Stimulated activated CD8-positive, alpha-beta memory T cell treated with anti-CD3 and anti-CD28 coated beads, Interleukin-7, amount 100 ng/mL, for 24 hours (primary cell): ENCODE measurements around the gene QDPR.
A peak's percentile ranks its signal among the peaks of the same experiment; 100 is the strongest.

Experiments
- DNase-seq: peaks from one replicate; pipeline ENCODE4 v3.0.0-alpha.2; 2020; ENCODE audit warnings: low read depth

QDPR gene

DNA sequence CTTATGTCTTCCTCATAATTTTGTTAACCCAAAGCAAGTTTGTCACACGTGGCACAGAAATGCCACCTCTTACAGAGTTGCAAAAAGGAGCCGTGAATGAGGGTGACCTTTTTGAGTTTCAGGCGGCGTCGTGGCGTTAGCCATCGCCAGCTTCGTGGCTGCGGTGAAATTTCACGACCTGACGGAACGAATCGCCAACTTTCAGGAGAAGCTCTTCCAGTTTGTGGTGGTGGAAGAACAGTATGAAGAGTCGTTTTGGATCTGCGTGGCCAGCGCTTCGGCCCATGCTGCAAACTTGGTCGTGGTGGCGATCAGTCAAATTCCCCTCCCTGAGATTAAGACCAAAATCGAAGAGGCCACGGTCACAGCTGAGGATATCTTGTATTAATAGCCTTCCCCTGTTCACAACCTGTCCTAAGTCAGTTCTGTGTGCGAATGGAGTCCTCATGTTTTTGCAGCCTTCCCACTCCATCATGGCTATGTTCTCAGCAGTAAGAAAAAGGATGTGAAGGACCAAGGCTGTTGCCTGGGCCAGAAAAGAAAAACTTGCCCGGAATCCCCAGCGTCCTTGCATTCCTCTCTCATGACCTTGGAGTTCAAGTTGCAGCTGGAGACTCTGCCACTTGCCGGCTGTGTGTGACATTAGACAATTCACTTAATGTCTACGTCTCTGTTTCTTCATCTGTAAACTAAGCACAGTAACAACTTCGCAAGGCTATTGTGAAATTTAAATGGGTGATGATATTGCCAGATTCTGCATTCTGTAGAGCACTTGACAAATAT, 15.0 kb upstream of the QDPR start:
- no peak for DNase-seq

DNA sequence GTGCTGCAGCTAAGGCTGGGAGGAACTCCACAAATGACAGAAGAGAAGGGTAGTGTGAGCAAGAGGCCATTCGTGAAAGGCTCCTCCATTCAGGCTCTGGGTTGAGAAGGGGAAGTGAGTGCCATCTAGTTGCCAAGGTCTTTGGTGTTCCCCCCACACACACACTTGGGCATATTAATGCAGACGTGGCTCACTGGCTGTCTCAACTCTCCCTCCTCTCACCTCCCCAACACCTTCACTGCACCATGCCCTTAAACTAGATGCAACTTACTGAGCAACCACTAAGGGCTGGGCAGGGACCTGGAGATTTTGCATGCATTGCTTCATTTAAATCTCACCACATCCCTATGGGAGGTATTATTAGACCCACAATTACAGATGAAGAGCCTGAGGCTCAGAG, 11.8 kb upstream of the QDPR start:
- no peak for DNase-seq

DNA sequence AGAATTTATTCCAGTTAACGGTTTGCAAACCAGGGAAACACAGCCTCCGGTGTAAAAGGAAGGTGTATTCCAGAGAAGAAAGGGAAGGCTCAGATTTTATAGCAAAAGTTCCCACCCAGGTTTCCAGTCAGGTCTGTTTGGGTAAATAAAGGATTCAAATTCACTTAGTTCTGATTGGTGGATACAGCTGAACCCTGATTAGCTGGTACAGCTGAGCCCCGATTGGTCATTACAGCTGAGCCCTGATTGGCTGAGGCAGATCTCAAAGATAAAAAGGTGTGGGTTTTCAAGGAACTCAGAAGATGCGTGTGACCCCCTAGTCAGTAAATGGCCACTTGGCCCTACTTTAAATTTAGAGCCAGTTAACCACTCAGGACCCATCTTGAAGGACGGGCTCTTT, 9.7 kb upstream of the QDPR start:
- no peak for DNase-seq

DNA sequence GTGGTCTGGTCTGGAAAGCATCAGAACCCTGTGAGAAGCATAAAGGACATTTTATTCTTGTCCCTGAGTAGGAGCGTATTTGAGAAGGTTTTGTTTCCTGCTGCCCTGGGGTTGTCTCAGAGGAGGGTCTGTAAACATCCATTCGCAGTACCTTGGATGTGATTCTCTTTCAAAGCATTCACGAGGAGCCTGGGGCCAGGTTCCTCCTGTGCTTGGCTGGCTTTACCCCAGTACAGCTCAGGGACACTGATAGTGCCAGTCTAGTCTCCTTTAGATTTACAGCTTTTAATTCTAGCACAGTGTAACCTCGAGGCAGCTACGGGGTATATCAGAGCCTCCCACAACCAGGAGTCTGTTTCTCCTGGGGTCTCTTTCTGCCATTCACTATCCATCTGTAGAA, 5.8 kb upstream of the QDPR start:
- no peak for DNase-seq

DNA sequence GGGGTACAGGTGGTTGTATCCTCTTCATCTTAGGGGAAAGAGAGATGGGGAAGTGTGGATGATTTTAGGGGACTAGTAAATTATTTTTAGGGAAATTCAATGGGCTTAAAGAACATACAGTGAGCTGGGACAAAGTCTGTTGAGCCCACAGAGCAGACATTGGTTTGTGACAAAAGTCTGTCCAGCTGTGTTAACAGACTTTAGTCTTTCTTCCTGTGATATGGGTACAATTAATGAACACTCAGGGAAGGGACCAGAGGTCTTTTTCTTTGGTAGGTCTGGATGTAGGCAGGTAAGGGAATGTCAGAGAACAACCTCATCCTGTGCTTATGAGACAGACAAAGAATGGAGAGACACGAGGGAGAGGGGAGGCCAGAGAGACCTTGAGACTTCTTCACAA, 5.1 kb upstream of the QDPR start:
- DNase-seq = no peak

DNA sequence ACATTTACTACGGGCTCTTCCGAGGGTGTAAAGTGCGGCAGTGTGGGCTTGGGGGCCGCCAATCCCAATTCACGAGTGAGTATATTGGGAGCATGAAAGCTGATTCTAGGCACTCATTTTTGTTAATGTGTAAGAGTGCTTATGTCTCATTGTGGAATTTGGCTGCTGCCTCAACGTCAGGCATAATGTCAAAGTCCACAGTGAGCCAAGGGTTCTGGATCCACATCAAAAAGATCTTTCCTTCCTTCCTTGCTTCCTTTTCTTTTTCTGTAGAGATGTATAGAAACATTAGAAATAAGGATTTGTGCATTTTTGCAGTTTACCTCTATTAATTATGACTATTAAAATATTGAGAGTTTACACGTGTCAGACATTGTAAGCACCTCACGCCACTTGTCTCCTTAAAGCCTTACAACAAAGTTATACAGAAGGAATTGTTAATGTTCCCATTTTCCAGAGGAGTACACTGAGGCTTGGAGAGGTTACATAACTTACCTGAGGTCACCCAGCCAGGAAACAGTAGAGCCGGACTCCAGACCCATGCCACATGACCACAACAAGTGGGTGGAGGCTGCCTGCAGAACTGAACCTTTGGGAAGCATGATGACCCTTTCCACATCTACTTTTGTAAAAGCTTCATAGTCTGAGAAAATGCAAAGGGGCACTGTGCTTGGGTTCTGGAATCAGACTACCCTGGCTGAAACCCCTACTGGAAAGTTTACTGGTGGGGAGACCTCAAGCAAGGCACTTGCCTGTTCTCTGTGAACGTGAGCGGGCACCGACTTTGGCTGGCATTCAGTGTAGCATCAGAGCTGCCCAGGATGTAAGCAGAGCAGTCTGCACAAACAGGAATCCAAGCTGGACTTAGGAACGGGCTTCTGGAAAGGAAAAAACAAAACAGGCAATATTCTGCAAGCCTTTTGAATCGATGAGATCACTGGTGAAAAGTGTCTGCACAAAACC, 3.8 kb upstream of the QDPR start:
- no peak for DNase-seq

DNA sequence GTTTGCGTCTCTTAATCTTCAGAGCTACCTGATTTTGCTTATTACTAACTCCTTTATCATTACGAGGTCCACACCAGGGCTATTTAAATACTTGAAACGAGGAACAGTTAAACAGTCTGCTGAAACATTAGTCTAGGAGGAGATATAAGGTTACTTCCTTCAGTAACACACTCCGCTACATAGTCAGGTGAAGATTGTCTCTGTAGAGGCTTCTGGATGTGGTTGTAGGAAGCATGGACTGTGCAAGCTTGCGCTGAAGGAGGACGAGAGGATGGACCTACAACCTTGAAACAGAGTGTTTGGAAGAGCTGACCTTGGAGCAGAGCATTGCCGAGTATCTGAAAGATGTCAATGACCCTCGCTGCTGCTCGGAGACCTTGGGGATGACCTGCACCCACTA, 3.0 kb upstream of the QDPR start, which contains the start of gene CLRN2:
Gene CLRN2 (plus strand): TSS at position 301 of the 400 bp plus-strand sequence. CDS start 102 bp downstream, outside the sequence.
- no peak for DNase-seq

DNA sequence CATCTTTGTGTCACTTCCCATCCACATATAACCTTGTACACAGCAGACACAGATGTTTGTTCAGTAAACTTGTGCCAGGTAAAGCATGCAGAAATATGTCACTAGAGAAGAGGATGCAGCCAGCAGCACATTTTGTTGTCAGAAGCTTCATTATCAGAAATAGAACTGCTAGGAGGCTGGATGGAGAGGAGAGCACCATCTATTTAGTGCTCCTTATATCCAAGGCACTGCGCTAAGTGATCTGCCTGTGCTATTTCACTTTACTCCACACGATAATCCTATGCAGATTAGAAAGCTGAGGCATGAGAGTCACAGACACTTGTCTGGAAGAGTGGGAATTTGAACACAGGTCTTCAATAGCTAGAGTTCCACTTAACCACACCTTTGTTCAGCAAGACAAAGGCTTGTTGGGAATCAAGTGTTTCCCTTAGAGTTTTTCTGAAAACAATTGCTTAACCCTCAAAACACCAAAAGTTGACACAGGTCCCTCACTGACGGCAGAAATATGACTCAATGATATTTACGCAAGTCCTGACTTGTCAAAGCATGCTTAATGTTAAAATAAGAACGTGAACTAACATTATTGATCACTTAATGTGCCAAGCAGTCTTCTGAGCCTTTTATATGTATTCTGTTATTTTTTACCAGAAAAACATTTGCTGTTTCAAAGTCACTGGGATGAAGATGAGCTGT, 1.2 kb upstream of the QDPR start:
- DNase-seq = no peak

DNA sequence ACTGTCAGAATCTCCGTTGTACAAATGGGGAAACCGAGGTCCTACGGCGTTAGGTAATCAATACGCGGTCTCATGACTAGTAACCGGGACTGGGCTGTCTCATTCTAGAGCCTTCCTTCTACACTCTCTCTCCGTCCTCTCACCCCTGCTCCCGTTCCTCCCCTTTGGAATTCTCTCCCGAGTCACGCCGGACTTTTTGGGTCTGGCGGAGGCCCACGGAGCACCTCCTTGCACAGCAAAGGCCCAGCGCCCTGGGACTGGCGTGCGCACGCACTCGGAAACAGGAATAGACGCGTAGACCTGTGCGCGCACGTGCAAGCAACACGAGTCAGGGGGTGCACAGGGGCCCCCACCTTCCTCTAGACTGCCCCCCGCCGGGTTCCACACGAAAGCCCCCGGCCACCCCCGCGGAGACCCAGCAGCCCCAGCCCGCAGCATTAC, 361 bp downstream of the QDPR start:
- peak; percentile 24 for DNase-seq

DNA sequence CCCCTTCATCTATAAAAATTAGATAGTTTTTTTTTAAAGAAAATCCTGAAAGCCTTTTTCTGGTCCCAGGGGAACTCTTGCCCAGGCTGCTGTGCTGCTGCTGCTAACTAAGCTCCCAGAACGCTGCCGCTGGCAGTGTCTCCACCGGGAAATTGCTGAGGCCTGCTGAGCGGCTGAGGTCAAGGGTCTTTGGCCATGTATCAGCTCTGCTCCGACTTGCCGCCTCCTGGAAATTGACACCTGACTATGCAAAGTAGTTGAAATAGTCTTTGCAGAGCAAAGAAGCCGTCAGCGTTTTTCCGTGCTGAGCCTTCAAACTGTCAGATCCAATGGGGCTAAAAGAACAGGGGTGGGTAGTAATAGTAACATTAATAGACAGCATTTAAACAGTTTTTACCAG, 839 bp downstream of the QDPR start:
- no peak for DNase-seq

DNA sequence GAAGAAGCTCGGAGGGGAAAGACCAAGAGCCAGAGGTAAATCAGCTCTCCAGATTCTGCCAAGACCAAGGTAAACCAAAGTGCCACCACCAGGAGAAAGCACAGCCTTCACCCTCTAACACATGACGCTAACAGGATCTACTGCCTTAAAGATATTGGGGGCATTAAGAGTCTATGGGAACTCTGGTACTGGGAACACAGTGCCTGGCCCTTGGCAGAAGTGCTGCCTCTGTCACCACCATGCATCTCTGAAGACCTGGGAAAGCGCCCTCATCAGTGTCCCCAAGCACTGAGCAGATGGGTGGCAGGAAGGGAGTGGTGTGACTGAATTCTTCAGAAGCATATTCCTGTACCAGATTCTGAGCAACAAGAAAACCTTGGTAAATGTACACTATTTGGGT, 1.3 kb downstream of the QDPR start:
- DNase-seq = no peak

DNA sequence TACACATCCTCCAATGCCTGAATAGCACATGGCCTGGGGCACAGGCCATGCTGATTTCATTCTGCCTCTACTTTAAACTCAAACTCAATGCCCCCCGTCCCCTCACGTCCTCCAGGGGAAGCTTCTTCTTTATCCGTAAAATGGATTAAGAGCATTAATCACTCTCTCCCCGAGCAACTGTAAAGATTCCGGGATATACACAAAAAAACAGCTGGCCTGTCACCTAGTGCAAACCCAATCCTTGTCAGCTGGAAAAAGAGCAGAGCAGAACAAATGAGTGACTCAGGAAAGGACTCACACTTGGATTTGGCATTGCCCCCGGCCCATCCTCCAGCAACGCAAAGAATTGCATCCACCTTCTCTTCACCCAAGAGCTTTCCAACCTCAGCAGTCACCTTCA, 7.8 kb downstream of the QDPR start:
- DNase-seq = no peak

DNA sequence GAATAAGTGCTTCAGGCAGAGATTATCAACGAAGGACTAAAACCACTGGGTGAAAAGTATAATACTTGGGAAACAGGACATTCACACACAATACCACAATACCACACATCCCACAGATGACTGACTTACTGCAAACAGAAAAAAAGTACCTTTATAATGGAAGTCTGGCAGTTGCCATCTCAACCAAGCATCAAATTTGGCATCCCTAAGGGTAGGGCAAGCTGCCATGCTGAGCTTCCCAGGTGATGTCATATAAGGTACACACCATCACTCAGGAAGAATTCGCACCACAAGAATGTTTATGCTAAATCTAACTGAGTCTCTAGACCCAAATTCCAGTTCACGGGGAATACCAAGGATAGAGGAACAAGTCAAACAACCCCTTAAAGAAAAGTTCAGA, 9.1 kb downstream of the QDPR start:
- DNase-seq = no peak

DNA sequence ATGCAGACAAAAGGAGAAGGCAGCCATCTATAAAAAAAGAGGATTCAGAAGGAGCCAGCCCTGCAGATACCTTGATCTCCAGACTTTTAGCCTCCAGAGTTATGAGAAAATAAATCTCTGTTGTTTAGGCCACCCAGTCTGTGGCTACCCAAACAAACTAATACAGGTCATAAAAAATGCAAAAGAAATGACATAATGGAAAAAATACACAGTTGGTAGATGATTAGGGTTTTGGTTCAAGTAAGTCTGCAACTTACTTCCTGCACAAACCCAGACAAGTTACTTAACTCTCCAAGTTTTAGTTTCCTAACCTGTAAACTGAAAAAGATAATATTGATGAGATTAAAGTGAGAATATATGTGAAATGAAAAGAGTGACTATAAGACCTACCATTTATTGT, 11.3 kb downstream of the QDPR start:
- DNase-seq = no peak

DNA sequence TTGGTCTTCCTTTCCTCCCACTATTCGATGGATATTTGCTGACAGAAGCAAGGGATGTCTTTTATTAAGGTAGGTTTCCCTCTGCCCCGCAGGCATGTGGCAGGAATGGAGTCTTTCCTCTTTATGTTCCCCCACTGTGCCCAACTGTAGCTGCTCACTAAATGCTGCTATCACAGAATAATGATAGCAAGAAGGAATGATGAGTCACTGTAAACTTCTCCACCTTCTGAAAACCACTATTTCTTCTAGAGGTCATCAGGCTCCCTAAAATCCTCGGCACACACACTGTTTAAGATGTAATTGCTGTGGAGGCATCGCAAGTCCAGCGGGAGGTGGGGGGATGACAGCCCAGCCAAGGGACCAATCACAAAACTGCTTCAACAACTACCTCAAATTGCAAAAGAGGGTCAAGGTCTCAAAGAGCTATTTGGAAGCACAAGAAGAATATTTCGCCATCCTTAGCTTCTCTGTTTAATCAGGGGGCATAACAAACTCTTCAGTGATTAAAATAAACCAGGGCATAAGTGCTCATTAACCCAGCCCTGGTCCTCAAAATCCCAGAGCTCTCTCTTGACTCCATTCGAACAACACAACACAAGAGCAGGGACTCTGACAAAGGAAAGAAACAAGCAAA, 13.9 kb downstream of the QDPR start:
- no peak for DNase-seq

DNA sequence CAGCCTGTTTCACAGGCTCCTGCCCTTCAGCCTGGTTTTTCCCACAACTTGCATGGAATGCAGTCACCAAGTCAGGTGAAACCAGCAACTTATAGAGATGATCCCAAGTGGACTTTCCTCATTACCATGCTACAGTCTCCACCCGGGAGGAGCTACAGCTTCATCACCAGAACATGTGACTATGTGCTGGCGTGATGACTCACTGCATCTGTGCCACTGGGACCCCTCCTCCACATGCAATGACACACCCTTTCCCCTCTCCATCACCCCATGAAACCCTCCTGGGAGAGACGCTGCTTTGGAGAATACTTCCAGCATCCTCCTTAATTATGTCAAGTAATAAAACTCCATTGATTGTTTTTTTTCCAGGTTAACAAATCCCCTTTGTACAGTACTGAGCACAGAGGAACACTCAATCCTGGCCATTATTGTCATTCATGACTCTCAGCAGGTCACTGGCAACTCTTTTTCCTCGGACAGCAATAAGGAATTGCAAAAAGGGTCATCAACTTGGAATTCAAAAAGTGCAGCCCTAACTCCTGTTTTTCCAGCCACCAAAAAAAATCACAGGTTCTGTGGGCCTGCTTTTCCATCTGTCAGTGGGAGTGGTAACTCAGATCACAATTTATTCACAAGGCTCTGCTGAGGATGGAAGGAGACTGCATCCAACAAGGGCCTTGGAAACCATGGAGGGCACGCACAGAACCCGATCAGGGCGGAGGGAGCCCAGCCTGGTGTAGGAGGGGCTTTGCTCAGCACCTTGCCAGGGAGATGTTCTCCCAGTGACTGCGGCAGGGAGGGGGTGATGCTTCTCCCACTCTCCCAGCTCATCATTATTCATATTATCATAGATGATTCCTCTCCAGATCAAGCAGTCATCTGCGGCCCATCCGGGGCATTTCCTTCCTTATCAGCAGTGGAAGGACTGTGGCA, 17.4 kb downstream of the QDPR start:
- DNase-seq = no peak

DNA sequence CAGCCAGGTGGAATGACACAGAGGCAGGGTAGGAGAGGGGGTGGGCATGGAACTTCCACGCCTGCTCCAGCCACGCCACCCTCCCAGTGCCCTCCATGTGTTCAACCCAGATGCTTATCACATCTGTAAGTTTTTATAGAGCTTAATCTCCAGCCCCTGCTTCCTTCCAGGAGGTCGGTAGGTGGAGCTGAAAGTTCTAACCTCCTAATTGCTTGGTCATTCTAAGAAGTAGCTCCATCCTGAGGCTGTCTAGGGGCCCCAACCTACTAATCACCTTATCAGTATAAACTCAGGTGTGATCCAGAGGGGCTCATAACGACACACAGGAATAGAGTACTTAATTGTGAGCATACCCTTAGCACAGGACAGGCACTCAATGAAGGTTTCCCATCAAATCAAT, 18.3 kb downstream of the QDPR start:
- no peak for DNase-seq

DNA sequence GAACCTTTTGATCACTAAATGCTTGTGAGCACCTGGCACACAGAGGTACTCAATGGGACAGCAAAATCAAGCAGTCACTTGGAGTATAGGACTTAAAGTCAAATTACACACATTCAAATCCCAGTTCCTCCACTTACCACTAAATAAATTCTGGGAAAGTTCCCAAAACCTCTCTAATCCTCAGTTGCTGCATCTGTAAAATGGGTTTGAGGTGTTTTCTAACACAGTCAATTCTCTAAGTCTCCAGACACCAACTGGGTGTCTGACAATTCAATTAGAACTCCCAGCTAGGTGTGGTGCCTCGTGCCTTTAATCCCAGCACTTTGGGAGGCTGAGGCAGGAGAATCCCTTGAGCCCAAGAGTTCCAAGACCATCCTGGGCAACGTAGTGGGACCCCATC, 19.0 kb downstream of the QDPR start:
- no peak for DNase-seq

DNA sequence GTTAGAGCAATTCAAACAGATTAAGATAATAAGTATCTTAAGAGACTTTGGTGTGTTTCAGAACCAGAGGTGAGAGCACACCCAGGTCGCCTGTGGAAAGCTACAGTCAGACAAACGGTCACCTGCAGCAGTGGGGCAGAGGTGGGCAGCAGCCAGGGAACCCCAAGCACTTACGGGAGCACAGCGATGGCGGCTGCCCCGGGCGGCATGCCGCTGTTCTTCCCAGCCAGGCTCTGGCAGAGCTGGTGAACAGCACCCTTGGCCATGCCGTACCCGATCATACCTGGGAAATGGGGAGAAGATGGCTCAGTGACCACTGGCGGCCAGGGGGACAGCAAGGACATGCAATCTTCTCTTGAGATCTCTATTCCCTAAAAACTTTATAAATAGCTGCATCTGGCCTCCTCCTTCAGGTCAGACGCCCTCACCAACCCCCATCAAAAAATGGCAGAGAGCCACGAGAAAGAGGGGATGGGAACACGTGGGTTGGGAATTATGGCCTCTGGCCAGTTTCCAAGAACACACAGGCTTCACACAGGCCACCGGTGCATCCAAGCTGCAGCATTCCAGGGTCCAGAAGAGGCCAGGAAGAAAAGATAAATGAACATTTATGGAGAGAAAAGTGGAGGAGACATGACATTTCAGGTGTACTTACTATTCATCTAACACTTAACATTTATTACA, 19.7 kb downstream of the QDPR start:
- DNase-seq = no peak

DNA sequence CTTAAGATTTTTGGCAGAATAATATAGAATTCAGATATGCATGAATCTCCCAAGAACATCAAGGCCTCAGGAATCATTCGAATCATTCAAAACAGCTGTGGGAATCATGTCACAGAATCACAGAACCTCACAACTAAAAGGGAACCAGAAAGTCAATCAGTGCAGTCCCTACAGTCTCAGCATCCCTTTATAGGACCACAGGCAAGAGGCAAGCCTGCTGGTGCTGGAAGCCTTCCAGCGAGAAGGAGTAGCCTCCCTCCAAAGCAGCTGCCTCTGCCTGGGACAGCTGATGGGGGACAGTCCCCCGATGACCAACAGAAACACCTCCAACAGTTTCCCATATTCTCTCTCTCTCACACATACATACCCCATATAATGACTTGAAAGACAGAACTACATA, 20.7 kb downstream of the QDPR start:
- DNase-seq = no peak
